Measurements from ENCODE around the gene MON2. TPM values are rescaled to one million over a fixed set of nuclear protein-coding genes. Genes with fewer than 3 reads are reported as not detected.

MON2 gene
- total and polyA plus RNA-seq, 4 donors = 11.9 to 175 (median 33.3) TPM

- H3K4me3 ChIP-seq = no peak overlapping the region
- no peak overlapping the region for H3K9ac ChIP-seq (ENCODE audit: insufficient read depth in 1 of 2, low read length in 2 of 2)
- DNase-seq = no peak
- TF ChIP-seq, protein P1, sequence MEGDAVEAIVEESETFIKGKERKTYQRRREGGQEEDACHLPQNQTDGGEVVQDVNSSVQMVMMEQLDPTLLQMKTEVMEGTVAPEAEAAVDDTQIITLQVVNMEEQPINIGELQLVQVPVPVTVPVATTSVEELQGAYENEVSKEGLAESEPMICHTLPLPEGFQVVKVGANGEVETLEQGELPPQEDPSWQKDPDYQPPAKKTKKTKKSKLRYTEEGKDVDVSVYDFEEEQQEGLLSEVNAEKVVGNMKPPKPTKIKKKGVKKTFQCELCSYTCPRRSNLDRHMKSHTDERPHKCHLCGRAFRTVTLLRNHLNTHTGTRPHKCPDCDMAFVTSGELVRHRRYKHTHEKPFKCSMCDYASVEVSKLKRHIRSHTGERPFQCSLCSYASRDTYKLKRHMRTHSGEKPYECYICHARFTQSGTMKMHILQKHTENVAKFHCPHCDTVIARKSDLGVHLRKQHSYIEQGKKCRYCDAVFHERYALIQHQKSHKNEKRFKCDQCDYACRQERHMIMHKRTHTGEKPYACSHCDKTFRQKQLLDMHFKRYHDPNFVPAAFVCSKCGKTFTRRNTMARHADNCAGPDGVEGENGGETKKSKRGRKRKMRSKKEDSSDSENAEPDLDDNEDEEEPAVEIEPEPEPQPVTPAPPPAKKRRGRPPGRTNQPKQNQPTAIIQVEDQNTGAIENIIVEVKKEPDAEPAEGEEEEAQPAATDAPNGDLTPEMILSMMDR (IDR thresholded peaks at IDR 0.05; ENCODE audit: control extremely low read depth, extremely low read depth) = no peak
- no peak overlapping the region for H3K27ac ChIP-seq (ENCODE audit: low read depth in 1 of 2, low read length in 1 of 2)
- H3K36me3 ChIP-seq (ENCODE audit: control insufficient read depth in 4 of 4, insufficient read depth in 4 of 4, low read length in 4 of 4) = peaks cover 0 to 2% (median 0%) of the 10 kb centered on the region in 4 donors
- H3K9me3 ChIP-seq (ENCODE audit: control insufficient read depth in 4 of 4, insufficient read depth in 3 of 4, low read length in 3 of 4) = no peaks in the 10 kb centered on the region
- H3K4me1 ChIP-seq (ENCODE audit: control insufficient read depth in 5 of 5, insufficient read depth in 5 of 5, low read length in 5 of 5) = no peaks in the 10 kb centered on the region
- H3K27me3 ChIP-seq (ENCODE audit: control insufficient read depth in 3 of 3, insufficient read depth in 3 of 3, low read length in 2 of 3) = no peaks in the 10 kb centered on the region
- ATAC-seq (ENCODE audit: insufficient read depth, low FRiP score) = no peak
These were observed 58.6 kb downstream of the MON2 start for GRCh38 chr12:62525271-62525670.

GRCh38 chr12:62530596-62530995 is 64.0 kb downstream of the MON2 start:
- Histone ChIP-seq H3K4me3 (no peak overlapping the region), H3K36me3 (ENCODE audit: control insufficient read depth in 4 of 4, insufficient read depth in 4 of 4, low read length in 4 of 4) (peaks cover 3 to 19% (median 8%) of the 10 kb centered on the region in 4 donors), H3K9me3 (ENCODE audit: control insufficient read depth in 4 of 4, insufficient read depth in 3 of 4, low read length in 3 of 4) (no peaks in the 10 kb centered on the region), H3K27ac (ENCODE audit: low read depth in 1 of 2, low read length in 1 of 2) (no peak overlapping the region), H3K4me1 (ENCODE audit: control insufficient read depth in 5 of 5, insufficient read depth in 5 of 5, low read length in 5 of 5) (no peaks in the 10 kb centered on the region), H3K9ac (ENCODE audit: insufficient read depth in 1 of 2, low read length in 2 of 2) (no peak overlapping the region), H3K27me3 (ENCODE audit: control insufficient read depth in 3 of 3, insufficient read depth in 3 of 3, low read length in 2 of 3) (no peaks in the 10 kb centered on the region)
- ATAC-seq (ENCODE audit: insufficient read depth, low FRiP score) (no peak), DNase-seq (peak in 2 of 3 donors; percentile 26)
- TF ChIP-seq, protein P1 (IDR thresholded peaks at IDR 0.05; ENCODE audit: control extremely low read depth, extremely low read depth) = no peak
- WGBS, 2 donors = 75 to 85% methylated on average over 1 of the region's 1 CpG

DNA sequence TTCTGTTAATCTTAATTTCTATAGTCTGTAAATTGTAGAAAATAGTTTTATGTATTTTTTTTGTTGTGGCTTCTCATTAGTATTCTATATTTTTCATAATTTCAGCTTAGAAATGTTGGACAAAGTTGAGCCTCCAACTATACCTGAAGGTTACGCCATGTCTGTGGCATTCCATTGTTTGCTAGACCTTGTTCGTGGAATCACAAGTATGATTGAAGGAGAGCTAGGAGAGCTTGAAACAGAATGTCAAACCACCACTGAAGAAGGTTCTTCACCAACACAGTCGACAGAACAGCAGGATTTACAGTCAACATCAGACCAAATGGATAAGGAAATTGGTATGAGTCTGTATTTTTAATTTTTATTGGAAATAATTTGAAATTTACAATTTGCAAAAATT is 65.7 kb downstream of the MON2 start:
- TF ChIP-seq, protein P1 (IDR thresholded peaks at IDR 0.05; ENCODE audit: control extremely low read depth, extremely low read depth) = no peak
- 53 to 78% methylated on average over 3 of the region's 3 CpGs for WGBS, 2 donors
- ATAC-seq (ENCODE audit: insufficient read depth, low FRiP score) = no peak

GRCh38 chr12:62533087-62533754 is 66.6 kb downstream of the MON2 start:
- ATAC-seq (ENCODE audit: insufficient read depth, low FRiP score) = no peak
- H3K4me3 ChIP-seq = no peak overlapping the region
- WGBS, 2 donors = 90 to 92% methylated on average over 2 of the region's 2 CpGs
- peaks cover 0 to 2% (median 0%) of the 10 kb centered on the region in 5 donors for H3K4me1 ChIP-seq (ENCODE audit: control insufficient read depth in 5 of 5, insufficient read depth in 5 of 5, low read length in 5 of 5)
- H3K9me3 ChIP-seq (ENCODE audit: control insufficient read depth in 4 of 4, insufficient read depth in 3 of 4, low read length in 3 of 4) = no peaks in the 10 kb centered on the region
- peaks cover 3 to 29% (median 9%) of the 10 kb centered on the region in 4 donors for H3K36me3 ChIP-seq (ENCODE audit: control insufficient read depth in 4 of 4, insufficient read depth in 4 of 4, low read length in 4 of 4)
- H3K9ac ChIP-seq (ENCODE audit: insufficient read depth in 1 of 2, low read length in 2 of 2) = no peak overlapping the region
- H3K27ac ChIP-seq (ENCODE audit: low read depth in 1 of 2, low read length in 1 of 2) = no peak overlapping the region
- DNase-seq = no peak
- no peaks in the 10 kb centered on the region for H3K27me3 ChIP-seq (ENCODE audit: control insufficient read depth in 3 of 3, insufficient read depth in 3 of 3, low read length in 2 of 3)
- TF ChIP-seq, protein P1 (IDR thresholded peaks at IDR 0.05; ENCODE audit: control extremely low read depth, extremely low read depth) = no peak

More for the DNA sequence above, 65.7 kb downstream of the MON2 start:
- Histone ChIP-seq H3K27ac (ENCODE audit: low read depth in 1 of 2, low read length in 1 of 2) (no peak overlapping the region), H3K36me3 (ENCODE audit: control insufficient read depth in 4 of 4, insufficient read depth in 4 of 4, low read length in 4 of 4) (peaks cover 3 to 26% (median 9%) of the 10 kb centered on the region in 4 donors), H3K4me1 (ENCODE audit: control insufficient read depth in 5 of 5, insufficient read depth in 5 of 5, low read length in 5 of 5) (no peaks in the 10 kb centered on the region), H3K9ac (ENCODE audit: insufficient read depth in 1 of 2, low read length in 2 of 2) (no peak overlapping the region), H3K9me3 (ENCODE audit: control insufficient read depth in 4 of 4, insufficient read depth in 3 of 4, low read length in 3 of 4) (no peaks in the 10 kb centered on the region), H3K27me3 (ENCODE audit: control insufficient read depth in 3 of 3, insufficient read depth in 3 of 3, low read length in 2 of 3) (no peaks in the 10 kb centered on the region), H3K4me3 (no peak overlapping the region)
- DNase-seq = no peak

All from lung (tissue), 12 donors.